Breast epithelium (tissue), 3 donors: Measurements from ENCODE around the gene LST1.

Source experiments
- CTCF ChIP-seq, 3 donors: fragments of 450-650 bp; IDR thresholded peaks; one replicate each; pipeline ENCODE4 v1.5.1; 2016 to 2017; ENCODE audit warnings: antibody characterized with exemption in 3 of 3, mild to moderate bottlenecking in 3 of 3, moderate library complexity in 3 of 3
- POLR2A ChIP-seq: fragments of 450-650 bp; IDR thresholded peaks from one replicate; pipeline ENCODE4 v1.6.1; 2016; ENCODE audit warnings: antibody characterized with exemption, mild to moderate bottlenecking, moderate library complexity

GRCh38 chr6:31632279-31632946, 46.3 kb downstream of the LST1 start:
- TF ChIP-seq POLR2A: no peak
- TF ChIP-seq CTCF (IDR thresholded peaks at IDR 0.05): no peak
